Panc1 (cell line): ENCODE results near the gene OTUD1. TPM values are rescaled to one million over a fixed set of nuclear protein-coding genes. Genes with fewer than 3 reads are reported as not detected.

Experiments used
- ATAC-seq: fragments of 200-7000 bp; cut with Tn5 transposase; 2 replicates; pipeline ENCODE4 v1.9.1; 2020; ENCODE audit warnings: mild to moderate bottlenecking, moderate library complexity
- BruUV-seq: library from RNA; stranded (reverse); fragments of 400-500 nt; replicated peaks from 2 replicates; lab custom pipeline; 2021; lab: Mats Ljungman, UMichigan
- CTCF ChIA-PET: fragments of 300-600 bp; sonication (Branson Sonifier 250); formaldehyde crosslinking; loops from one replicate; lab custom pipeline; 2022; ENCODE audit warnings: antibody characterized with exemption; lab: Charles Lee
- POLR2A ChIA-PET: fragments of 300-600 bp; sonication (Branson Sonifier 250); formaldehyde crosslinking; loops from one replicate; lab custom pipeline; 2022; ENCODE audit warnings: antibody characterized with exemption; lab: Charles Lee
- DNase-seq: peaks from one replicate; pipeline ENCODE4 v3.0.0-alpha.2; 2010; ENCODE audit warnings: low read depth, low spot score
- H3K27ac ChIP-seq: 2 replicates; pipeline ENCODE4 v1.5.1; 2011; ENCODE audit warnings: mild to moderate bottlenecking, low read length, inconsistent platforms
- H3K27me3 ChIP-seq: fragments of 200-500 bp; sonication (Bioruptor generic); 2 replicates; pipeline ENCODE4 v1.6.0; 2014; ENCODE audit warnings: low read length, inconsistent platforms; ENCODE audit not compliant: control insufficient read depth, insufficient read depth
- H3K36me3 ChIP-seq: fragments of 200-500 bp; sonication (Bioruptor generic); 2 replicates; pipeline ENCODE4 v1.5.1; 2014; ENCODE audit warnings: inconsistent platforms, mild to moderate bottlenecking, low read length, moderate library complexity; ENCODE audit not compliant: control insufficient read depth, insufficient read depth
- H3K4me1 ChIP-seq: 2 replicates; pipeline ENCODE4 v1.5.1; 2011; ENCODE audit warnings: inconsistent platforms, mild to moderate bottlenecking, low read length, moderate library complexity; ENCODE audit not compliant: control insufficient read depth, insufficient read depth
- H3K4me3 ChIP-seq, 2 experiments: 2 replicates each; pipeline ENCODE4 v1.5.1; 2011 to 2012; ENCODE audit warnings: low read depth in 2 of 2, low read length in 2 of 2, mild to moderate bottlenecking in 2 of 2, inconsistent platforms in 1 of 2, moderate library complexity in 1 of 2
- H3K9me3 ChIP-seq: fragments of 200-500 bp; sonication (Bioruptor generic); 2 replicates; pipeline ENCODE4 v1.5.1; 2014; ENCODE audit warnings: low read depth, mild to moderate bottlenecking, inconsistent platforms, low read length, moderate library complexity; ENCODE audit not compliant: control insufficient read depth, insufficient read depth
- CTCF ChIP-seq: fragments of 450-650 bp; IDR thresholded peaks from 2 replicates; pipeline ENCODE4 v1.5.1; 2017; ENCODE audit warnings: mild to moderate bottlenecking
- POLR2AphosphoS5 ChIP-seq: IDR thresholded peaks from 2 replicates; pipeline ENCODE4 v1.6.1; 2012; ENCODE audit warnings: mild to moderate bottlenecking, low read depth, low read length, moderate library complexity
- REST ChIP-seq, 2 experiments: IDR thresholded peaks; 2 replicates each; pipeline ENCODE4 v1.6.1; 2011 to 2012; ENCODE audit warnings: low read depth in 2 of 2, control low read depth in 1 of 2, low read length in 1 of 2, mild to moderate bottlenecking in 1 of 2, moderate library complexity in 1 of 2; ENCODE audit not compliant: insufficient read depth in 1 of 2
- SIN3A ChIP-seq: IDR thresholded peaks from 2 replicates; pipeline ENCODE4 v1.6.1; 2012; ENCODE audit warnings: low read depth, mild to moderate bottlenecking, low read length, moderate library complexity, borderline replicate concordance; ENCODE audit not compliant: insufficient read depth
- TCF7L2 ChIP-seq: IDR thresholded peaks from 2 replicates; pipeline ENCODE4 v1.6.1; 2011; ENCODE audit warnings: mild to moderate bottlenecking, low read depth, low read length, inconsistent platforms
- in situ Hi-C: cut with HindIII; loops from 2 replicates; pipeline ENCODE4 v1.10.0; 2016; ENCODE audit warnings: low sequenced_read_pairs, low pct_unique_long_range_greater_than_20kb
- intact Hi-C: fragments of 100-400 bp; cut with micrococcal nuclease; formaldehyde crosslinking; loops from one replicate; pipeline ENCODE4 v1.10.0; 2022; ENCODE audit not compliant: unreplicated experiment
- total RNA-seq: library from RNA; stranded (reverse); gene quantifications from one replicate; pipeline ENCODE4 v1.2.1, GENCODE V29; 2021; ENCODE audit not compliant: unreplicated experiment

OTUD1 gene
- total RNA-seq, 1 experiment from 2014 or later: 2.8 TPM

GRCh38 chr10:23478570-23478969, 39.7 kb downstream of the OTUD1 start:
- H3K27ac ChIP-seq: no peak overlapping the region
- BruUV-seq: no TSS peak
- in situ Hi-C loops: no loop called here
- H3K27me3 ChIP-seq: no peaks in the 10 kb centered on the region
- POLR2A ChIA-PET: no interaction called here
- CTCF ChIA-PET: no interaction called here
- no peak for ATAC-seq
- DNase-seq: no peak
- H3K4me3 ChIP-seq: no peak overlapping the region
- no peaks in the 10 kb centered on the region for H3K4me1 ChIP-seq
- H3K9me3 ChIP-seq: no peaks in the 10 kb centered on the region
- no peaks in the 10 kb centered on the region for H3K36me3 ChIP-seq
- TF ChIP-seq CTCF (no peak), SIN3A (no peak), TCF7L2 (no peak), REST (IDR thresholded peaks at IDR 0.05; ENCODE audit: insufficient read depth in 1 of 2, low read depth in 2 of 2, low read length in 1 of 2) (no peak), POLR2AphosphoS5 (no peak)
- intact Hi-C loops: no loop called here

GRCh38 chr10:23479798-23480473, 41.1 kb downstream of the OTUD1 start:
- no TSS peak for BruUV-seq
- Histone ChIP-seq H3K9me3 (no peaks in the 10 kb centered on the region), H3K36me3 (no peaks in the 10 kb centered on the region), H3K4me1 (no peaks in the 10 kb centered on the region), H3K4me3 (no peak overlapping the region), H3K27me3 (no peaks in the 10 kb centered on the region), H3K27ac (no peak overlapping the region)
- no peak for DNase-seq
- in situ Hi-C loops: no loop called here
- no peak for ATAC-seq
- intact Hi-C loops: no loop called here
- ChIA-PET POLR2A (no interaction called here), CTCF (no interaction called here)
- TF ChIP-seq TCF7L2 (no peak), CTCF (no peak), POLR2AphosphoS5 (no peak), SIN3A (no peak), REST (IDR thresholded peaks at IDR 0.05; ENCODE audit: insufficient read depth in 1 of 2, low read depth in 2 of 2, low read length in 1 of 2) (no peak)
